Prostate gland (tissue), 2 donors: ENCODE measurements around the gene CTNNA2. TPM values are rescaled to one million over a fixed set of nuclear protein-coding genes. Genes with fewer than 3 reads are reported as not detected.

ENCODE experiments used
- DNase-seq: peaks from one replicate; pipeline ENCODE4 v3.0.0-alpha.2; 2019; ENCODE audit warnings: low spot score
- H3K27ac ChIP-seq, 2 donors: fragments of 200-600 bp; sonication (generic); 2 replicates each; pipeline ENCODE4 v1.5.1; 2017 to 2019
- H3K27me3 ChIP-seq: fragments of 200-600 bp; sonication (generic); replicated peaks from 2 replicates; pipeline ENCODE4 v1.5.1; 2019; ENCODE audit not compliant: insufficient read depth
- H3K36me3 ChIP-seq, 2 donors: fragments of 200-600 bp; sonication (generic); 1 replicate in 1 of 2; 2 replicates in 1 of 2; pipeline versions ENCODE4 v1.5.1 to v1.8.1; 2017 to 2019
- H3K4me1 ChIP-seq: fragments of 200-600 bp; sonication (generic); replicated peaks from 2 replicates; pipeline ENCODE4 v1.5.1; 2019
- H3K4me3 ChIP-seq, 2 donors: fragments of 200-600 bp; sonication (generic); 2 replicates each; pipeline ENCODE4 v1.5.1; 2017 to 2019
- H3K9me3 ChIP-seq: fragments of 200-600 bp; sonication (generic); 2 replicates; pipeline ENCODE4 v1.5.1; 2017
- CTCF ChIP-seq, 4 experiments: fragments of 200-600 bp in 2 of 4; fragments of 450-650 bp in 2 of 4; sonication (generic) in 2 of 4; IDR thresholded peaks; 1 replicate in 3 of 4; 2 replicates in 1 of 4; pipeline ENCODE4 v1.5.1; 2016 to 2019; ENCODE audit warnings: antibody characterized with exemption in 4 of 4, mild to moderate bottlenecking in 2 of 4, moderate library complexity in 2 of 4
- POLR2A ChIP-seq: fragments of 450-650 bp; IDR thresholded peaks from one replicate; pipeline ENCODE4 v1.6.1; 2016; ENCODE audit warnings: antibody characterized with exemption, mild to moderate bottlenecking
- POLR2AphosphoS5 ChIP-seq: sonication (generic); formaldehyde crosslinking; IDR thresholded peaks from one replicate; pipeline ENCODE4 v1.6.1; 2017; ENCODE audit warnings: antibody characterized with exemption
- WGBS: methylation state at CpG from one replicate; pipeline ENCODE4 v1.1.5; 2018; 5-methylcytosine and 5-hydroxymethylcytosine counted together
- intact Hi-C: fragments of 100-400 bp; cut with DNase I; formaldehyde crosslinking; loops from one replicate; pipeline ENCODE4 v1.14.2; 2022
- total RNA-seq, 2 donors: library from RNA; depleted of rRNA; stranded (reverse); fragments of >200 nt; gene quantifications; one replicate each; pipeline ENCODE4 v1.1.0, GENCODE V29; 2016

CTNNA2 gene
- total RNA-seq, 2 donors from 2014 or later = 24.3 TPM; not detected in 1

- Histone ChIP-seq H3K27me3 (no peaks in the 10 kb centered on the region), H3K9me3 (no peaks in the 10 kb centered on the region), H3K4me1 (no peaks in the 10 kb centered on the region), H3K27ac (no peak overlapping the region), H3K4me3 (no peak overlapping the region), H3K36me3 (no peaks in the 10 kb centered on the region)
- TF ChIP-seq CTCF (IDR thresholded peaks at IDR 0.05) (no peak), POLR2AphosphoS5 (no peak), POLR2A (no peak)
- DNase-seq = no peak
- intact Hi-C loops = no loop called here
- WGBS = 25% methylated on average over 1 of the region's 1 CpG
These were observed 1125.9 kb downstream of the CTNNA2 start for GRCh38 chr2:80638783-80639182.

- 82% methylated on average over 2 of the region's 2 CpGs for WGBS
- no peak overlapping the region for H3K4me3 ChIP-seq
- no peaks in the 10 kb centered on the region for H3K4me1 ChIP-seq
- intact Hi-C loops = no loop called here
- H3K27me3 ChIP-seq = no peaks in the 10 kb centered on the region
- DNase-seq = no peak
- no peak for TF ChIP-seq POLR2AphosphoS5
- no peak for TF ChIP-seq CTCF (IDR thresholded peaks at IDR 0.05)
- TF ChIP-seq POLR2A = no peak
- no peaks in the 10 kb centered on the region for H3K36me3 ChIP-seq
- no peaks in the 10 kb centered on the region for H3K9me3 ChIP-seq
- H3K27ac ChIP-seq = no peak overlapping the region
These were observed 1129.6 kb downstream of the CTNNA2 start for GRCh38 chr2:80642465-80642864.

GRCh38 chr2:80643598-80643997 is 1130.7 kb downstream of the CTNNA2 start:
- no peaks in the 10 kb centered on the region for H3K27me3 ChIP-seq
- H3K9me3 ChIP-seq = no peaks in the 10 kb centered on the region
- H3K36me3 ChIP-seq = no peaks in the 10 kb centered on the region
- DNase-seq = no peak
- H3K27ac ChIP-seq = no peak overlapping the region
- no peak overlapping the region for H3K4me3 ChIP-seq
- no peak for TF ChIP-seq CTCF (IDR thresholded peaks at IDR 0.05)
- no peak for TF ChIP-seq POLR2A
- no peak for TF ChIP-seq POLR2AphosphoS5
- intact Hi-C loops = no loop called here
- no peaks in the 10 kb centered on the region for H3K4me1 ChIP-seq

- Histone ChIP-seq H3K36me3 (no peaks in the 10 kb centered on the region), H3K4me3 (no peak overlapping the region), H3K27me3 (no peaks in the 10 kb centered on the region), H3K4me1 (no peaks in the 10 kb centered on the region), H3K27ac (no peak overlapping the region), H3K9me3 (no peaks in the 10 kb centered on the region)
- intact Hi-C loops = no loop called here
- TF ChIP-seq POLR2AphosphoS5 = no peak
- no peak for TF ChIP-seq CTCF (IDR thresholded peaks at IDR 0.05)
- TF ChIP-seq POLR2A = no peak
- WGBS = 87% methylated on average over 1 of the region's 1 CpG
- no peak for DNase-seq
These were observed 1138.6 kb downstream of the CTNNA2 start for GRCh38 chr2:80651435-80651834.

- intact Hi-C loops = no loop called here
- no peak for DNase-seq
- TF ChIP-seq POLR2AphosphoS5 = no peak
- TF ChIP-seq POLR2A = no peak
- TF ChIP-seq CTCF (IDR thresholded peaks at IDR 0.05) = no peak
- no peaks in the 10 kb centered on the region for H3K36me3 ChIP-seq
- H3K4me3 ChIP-seq = no peak overlapping the region
- no peaks in the 10 kb centered on the region for H3K4me1 ChIP-seq
- no peaks in the 10 kb centered on the region for H3K9me3 ChIP-seq
- 97% methylated on average over 1 of the region's 1 CpG for WGBS
- H3K27me3 ChIP-seq = no peaks in the 10 kb centered on the region
- H3K27ac ChIP-seq = no peak overlapping the region
These were observed 1142.4 kb downstream of the CTNNA2 start for GRCh38 chr2:80655265-80655664.
